H1 (cell line): ENCODE data around the gene BCAS3. TPM values are rescaled to one million over a fixed set of nuclear protein-coding genes. Genes with fewer than 3 reads are reported as not detected.

Experiments
- CTCF ChIA-PET: fragments of 300-600 bp; sonication (Branson Sonifier 250); formaldehyde crosslinking; loops from one replicate; lab custom pipeline; 2021; ENCODE audit not compliant: partially characterized antibody; lab: Charles Lee
- POLR2A ChIA-PET: fragments of 300-600 bp; sonication (Branson Sonifier 250); formaldehyde crosslinking; loops from one replicate; lab custom pipeline; 2021; ENCODE audit warnings: inconsistent platforms; ENCODE audit not compliant: partially characterized antibody; lab: Charles Lee
- DNase-seq, 2 experiments: peaks; one replicate each; pipeline versions ENCODE4 v3.0.0 to v3.0.0-alpha.2; 2010 to 2022; ENCODE audit warnings: low spot score in 2 of 2, low read depth in 1 of 2, mixed read lengths in 1 of 2
- FAIRE-seq: peaks from 2 replicates; lab custom pipeline; 2011; peaks lifted over from hg19 to GRCh38; lab: Jason Lieb, UNC
- H2AFZ ChIP-seq: 2 replicates; pipeline ENCODE4 v1.8.1; 2012; ENCODE audit warnings: low read length, inconsistent platforms
- H2AK5ac ChIP-seq: 2 replicates; pipeline ENCODE4 v1.6.1; 2013; ENCODE audit warnings: low read depth, low read length
- H2BK120ac ChIP-seq: replicated peaks from 2 replicates; pipeline ENCODE3; 2013; ENCODE audit warnings: low read depth, low read length, inconsistent platforms
- H2BK12ac ChIP-seq: 2 replicates; pipeline ENCODE4 v1.6.1; 2013; ENCODE audit warnings: low read depth, low read length
- H2BK15ac ChIP-seq: 2 replicates; pipeline ENCODE4 v1.6.1; 2013; ENCODE audit warnings: low read length
- H2BK20ac ChIP-seq: 2 replicates; pipeline ENCODE4 v1.6.1; 2013; ENCODE audit warnings: low read length
- H2BK5ac ChIP-seq: 2 replicates; pipeline ENCODE4 v1.6.1; 2013; ENCODE audit warnings: low read depth, low read length
- H3K14ac ChIP-seq: 2 replicates; pipeline ENCODE4 v1.6.1; 2013; ENCODE audit warnings: inconsistent platforms; ENCODE audit not compliant: insufficient read length
- H3K18ac ChIP-seq: 2 replicates; pipeline ENCODE4 v1.6.1; 2013; ENCODE audit warnings: low read length; ENCODE audit errors: extremely low read depth
- H3K23ac ChIP-seq: 2 replicates; pipeline ENCODE4 v1.6.1; 2013; ENCODE audit warnings: inconsistent platforms; ENCODE audit not compliant: insufficient read length
- H3K23me2 ChIP-seq: 2 replicates; pipeline ENCODE4 v1.6.1; 2013; ENCODE audit warnings: low read depth, low read length
- H3K27ac ChIP-seq: 2 replicates; pipeline ENCODE4 v1.6.1; 2011; ENCODE audit warnings: low read depth, low read length, inconsistent platforms
- H3K27me3 ChIP-seq, 4 experiments: replicated peaks in 1 of 4; 1 replicate in 1 of 4; 2 replicates in 3 of 4; pipeline versions ENCODE4 v1.6.1 to v1.8.1; 2011 to 2013; ENCODE audit warnings: low read length in 3 of 4, mild to moderate bottlenecking in 3 of 4, inconsistent platforms in 2 of 4, mixed read lengths in 2 of 4, moderate library complexity in 1 of 4; ENCODE audit not compliant: control insufficient read depth in 3 of 4, insufficient read depth in 3 of 4; ENCODE audit errors: extremely low read depth in 1 of 4
- H3K36me3 ChIP-seq, 4 experiments: 2 replicates each; pipeline versions ENCODE4 v1.6.1 to v1.8.1; 2011 to 2013; ENCODE audit warnings: mild to moderate bottlenecking in 4 of 4, low read length in 3 of 4, moderate library complexity in 2 of 4, control low read depth in 1 of 4, inconsistent platforms in 1 of 4; ENCODE audit not compliant: insufficient read depth in 4 of 4, control insufficient read depth in 2 of 4
- H3K4ac ChIP-seq: replicated peaks from 2 replicates; pipeline ENCODE3; 2013; ENCODE audit warnings: low read length, low read depth, mixed read lengths, inconsistent platforms; ENCODE audit not compliant: insufficient read length
- H3K4me1 ChIP-seq, 4 experiments: replicated peaks in 1 of 4; 1 replicate in 1 of 4; 2 replicates in 3 of 4; pipeline versions ENCODE4 v1.6.1 to v1.8.1; 2011 to 2013; ENCODE audit warnings: low read length in 3 of 4, inconsistent platforms in 2 of 4, mixed read lengths in 1 of 4; ENCODE audit not compliant: insufficient read depth in 4 of 4, control insufficient read depth in 3 of 4
- H3K4me2 ChIP-seq, 2 experiments: 2 replicates each; pipeline versions ENCODE4 v1.6.1 to v1.8.1; 2011 to 2013; ENCODE audit warnings: low read depth in 2 of 2, low read length in 2 of 2, control low read depth in 1 of 2, inconsistent platforms in 1 of 2, mild to moderate bottlenecking in 1 of 2; ENCODE audit not compliant: insufficient read depth in 1 of 2
- H3K4me3 ChIP-seq, 4 experiments: fragments of 200-600, 300-600 bp in 1 of 4; sonication (generic), shearing (Covaris generic), sonication (Bioruptor Twin) in 1 of 4; 2 replicates each; pipeline versions ENCODE4 v1.5.1 to v1.8.1; 2011 to 2016; ENCODE audit warnings: low read length in 4 of 4, low read depth in 3 of 4, control low read depth in 2 of 4, inconsistent platforms in 2 of 4, mild to moderate bottlenecking in 2 of 4, mixed read lengths in 1 of 4, moderate library complexity in 1 of 4; ENCODE audit not compliant: insufficient read depth in 2 of 4; ENCODE audit errors: extremely low read depth in 1 of 4
- H3K56ac ChIP-seq: replicated peaks from 2 replicates; pipeline ENCODE3; 2013; ENCODE audit warnings: low read depth, mild to moderate bottlenecking, mixed read lengths, low read length, inconsistent platforms; ENCODE audit not compliant: insufficient read length
- H3K79me1 ChIP-seq: 2 replicates; pipeline ENCODE4 v1.6.1; 2013; ENCODE audit warnings: low read depth, low read length, control low read depth
- H3K79me2 ChIP-seq, 2 experiments: 2 replicates each; pipeline versions ENCODE4 v1.6.1 to v1.8.1; 2012 to 2013; ENCODE audit warnings: low read length in 2 of 2, mild to moderate bottlenecking in 2 of 2, inconsistent platforms in 1 of 2; ENCODE audit not compliant: insufficient read depth in 2 of 2, control insufficient read depth in 1 of 2
- H3K9ac ChIP-seq, 4 experiments: replicated peaks in 1 of 4; 1 replicate in 1 of 4; 2 replicates in 3 of 4; pipeline versions ENCODE4 v1.6.1 to v1.8.1; 2011 to 2013; ENCODE audit warnings: low read depth in 3 of 4, low read length in 3 of 4, control low read depth in 2 of 4, mild to moderate bottlenecking in 2 of 4, moderate library complexity in 2 of 4, inconsistent platforms in 1 of 4; ENCODE audit errors: extremely low read depth in 1 of 4
- H3K9me3 ChIP-seq, 2 experiments: 2 replicates each; pipeline versions ENCODE4 v1.6.1 to v1.8.1; 2012 to 2013; ENCODE audit warnings: mild to moderate bottlenecking in 2 of 2, moderate library complexity in 2 of 2, control low read depth in 1 of 2, inconsistent platforms in 1 of 2, low read depth in 1 of 2, low read length in 1 of 2, mixed read lengths in 1 of 2; ENCODE audit not compliant: insufficient read depth in 2 of 2
- H4K20me1 ChIP-seq, 2 experiments: replicated peaks in 1 of 2; 2 replicates each; pipeline versions ENCODE3 to v1.8.1; 2011 to 2013; ENCODE audit warnings: inconsistent platforms in 2 of 2, low read length in 2 of 2, mild to moderate bottlenecking in 1 of 2; ENCODE audit not compliant: insufficient read depth in 2 of 2, control insufficient read depth in 1 of 2
- H4K5ac ChIP-seq: 2 replicates; pipeline ENCODE4 v1.6.1; 2013; ENCODE audit warnings: low read length, low read depth, mixed read lengths, inconsistent platforms; ENCODE audit not compliant: insufficient read length
- H4K8ac ChIP-seq: 2 replicates; pipeline ENCODE4 v1.8.0; 2013; ENCODE audit warnings: mild to moderate bottlenecking, moderate library complexity, low read length, inconsistent platforms; ENCODE audit not compliant: insufficient read depth; ENCODE audit errors: extremely low read depth
- H4K91ac ChIP-seq: replicated peaks from 2 replicates; pipeline ENCODE3; 2013; ENCODE audit warnings: low read length, mixed read lengths, inconsistent platforms; ENCODE audit not compliant: insufficient read length
- BRCA1 ChIP-seq: IDR thresholded peaks from 2 replicates; pipeline ENCODE4 v1.6.1; 2012; ENCODE audit warnings: low read depth, low read length, improper control_type of control experiment
- CEBPB ChIP-seq: IDR thresholded peaks from 2 replicates; pipeline ENCODE4 v1.6.1; 2012; ENCODE audit warnings: low read depth, low read length
- CREB1 ChIP-seq: IDR thresholded peaks from 2 replicates; pipeline ENCODE4 v1.6.1; 2012; ENCODE audit warnings: inconsistent platforms
- GTF2F1 ChIP-seq: IDR thresholded peaks from 2 replicates; pipeline ENCODE4 v1.6.1; 2012; ENCODE audit warnings: low read depth, low read length, improper control_type of control experiment, borderline replicate concordance
- NANOG ChIP-seq: IDR thresholded peaks from 2 replicates; pipeline ENCODE4 v1.6.1; 2011; ENCODE audit warnings: low read length, low read depth, mild to moderate bottlenecking, inconsistent platforms; ENCODE audit not compliant: insufficient read depth, poor library complexity, severe bottlenecking
- PHF8 ChIP-seq: fragments of 200-600 bp; sonication (generic); conservative IDR thresholded peaks from 2 replicates; pipeline ENCODE4 v1.7.1; 2012; ENCODE audit warnings: low read depth, mild to moderate bottlenecking, inconsistent platforms, low read length, moderate library complexity
- POU5F1 ChIP-seq: IDR thresholded peaks from 2 replicates; pipeline ENCODE4 v1.6.1; 2011; ENCODE audit warnings: low read depth, mild to moderate bottlenecking, low read length, moderate library complexity
- RFX5 ChIP-seq: IDR thresholded peaks from 2 replicates; pipeline ENCODE4 v1.6.1; 2011; ENCODE audit warnings: low read depth, low read length, improper control_type of control experiment, borderline replicate concordance
- RXRA ChIP-seq: IDR thresholded peaks from 2 replicates; pipeline ENCODE4 v1.6.1; 2011; ENCODE audit warnings: low read depth, mild to moderate bottlenecking, low read length, moderate library complexity; ENCODE audit not compliant: insufficient read depth
- SAP30 ChIP-seq: fragments of 300-600 bp; sonication (generic); IDR thresholded peaks from 2 replicates; pipeline ENCODE4 v1.7.1; 2012; ENCODE audit warnings: low read length, moderate library complexity, mild to moderate bottlenecking, inconsistent platforms; ENCODE audit not compliant: insufficient read depth, insufficient replicate concordance
- SIN3A ChIP-seq, 2 experiments: IDR thresholded peaks in 1 of 2; conservative IDR thresholded peaks in 1 of 2; 2 replicates each; pipeline ENCODE4 v1.6.1; 2011 to 2012; ENCODE audit warnings: low read length in 2 of 2, improper control_type of control experiment in 1 of 2, low read depth in 1 of 2, mild to moderate bottlenecking in 1 of 2
- SP1 ChIP-seq: IDR thresholded peaks from 2 replicates; pipeline ENCODE4 v1.6.1; 2011; ENCODE audit warnings: low read depth, low read length
- WGBS, 2 experiments: shearing (Covaris generic) in 1 of 2; methylation state at CpG; one replicate each; pipeline versions ENCODE4 v1.1.6 to v1.1.7; 2013 to 2015; ENCODE audit warnings: low lambda C conversion rate in 2 of 2, mixed read lengths in 2 of 2, inconsistent platforms in 1 of 2, low coverage in 1 of 2, missing lambda C conversion rate in 1 of 2; ENCODE audit not compliant: insufficient replicate concordance in 2 of 2, insufficient coverage in 1 of 2, insufficient read length in 1 of 2; ENCODE audit errors: extremely low coverage in 1 of 2, missing lambda C conversion rate in 1 of 2; 5-methylcytosine and 5-hydroxymethylcytosine counted together
- polyA plus RNA-seq, 7 experiments: library from polyadenylated mRNA; depleted of rRNA in 3 of 7; stranded (reverse) in 5 of 7; unstranded in 2 of 7; fragments of >200 nt in 5 of 7; fragments of 200-250 nt in 2 of 7; gene quantifications; 1 replicate in 5 of 7; 2 replicates in 1 of 7; 4 replicates in 1 of 7; pipeline versions ENCODE4 v1.2.1 to v1.2.3, GENCODE V29; 2011 to 2013; ENCODE audit warnings: missing spikeins in 2 of 7, mixed read lengths in 2 of 7
- total RNA-seq: library from RNA; stranded (reverse); fragmentation: NEBNext Ultra II Directional; extraction: Animal tissue kit (Norgen Biotek cat#: 25700); gene quantifications from 2 replicates; pipeline ENCODE4 v1.2.1, GENCODE V29; 2021
- TF ChIP-seq, protein P1 (sequence below): IDR thresholded peaks from 2 replicates; pipeline ENCODE4 v1.6.1; 2011; ENCODE audit warnings: low read length, improper control_type of control experiment

BCAS3 gene
- total and polyA plus RNA-seq, 2 of the 8 experiments (the other 6 are each of a cell fraction or from before 2014, with no cell fraction given): 9.9 to 13.3 TPM

DNA sequence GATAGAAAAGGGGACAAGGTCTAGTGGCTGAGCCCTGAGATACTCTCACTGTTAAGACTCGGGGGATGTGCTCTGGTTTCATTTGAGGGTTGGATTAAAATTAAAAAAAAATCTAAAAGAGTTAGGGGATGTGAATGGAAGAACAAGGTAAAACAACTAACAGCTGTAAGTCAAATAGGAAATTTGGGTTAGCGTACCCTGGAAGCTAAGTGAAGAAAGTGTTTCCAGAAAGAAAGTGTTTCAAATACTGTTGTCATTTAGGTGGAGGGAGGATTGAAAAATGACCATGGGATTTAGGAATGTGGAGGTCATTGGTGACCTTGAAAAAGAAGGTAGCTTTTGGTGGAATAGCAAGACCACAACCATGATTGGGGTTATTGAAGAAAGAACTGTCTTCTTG is 40.0 kb upstream of the BCAS3 start:
- no peak overlapping the region for H4K5ac ChIP-seq
- H3K4ac ChIP-seq: no peak overlapping the region
- no peak overlapping the region for H4K91ac ChIP-seq
- ChIA-PET CTCF (interaction anchor here (0.6 to 2.9 kb wide), 20 partner anchors 9 to 495 kb away, joined by 3 to 8 read pairs (median 4); no protein-coding TSS in a partner anchor), POLR2A (interaction anchor here (1.1 kb wide), 1 partner anchor 38 kb away, joined by 3 read pairs; the partner anchor contains the start of gene PPM1D)
- H3K36me3 ChIP-seq: peaks cover 0 to 8% (median 6%) of the 10 kb centered on the region in 4 experiments; a peak in 7 of 8 replicates
- H3K27ac ChIP-seq: no peak overlapping the region
- H4K20me1 ChIP-seq: peaks cover 0 to 5% of the 10 kb centered on the region in 2 experiments
- H3K23me2 ChIP-seq: no peaks in the 10 kb centered on the region
- FAIRE-seq (no peak), DNase-seq (no peak)
- H3K23ac ChIP-seq: no peak overlapping the region
- TF ChIP-seq CEBPB: no peak
- no peak for TF ChIP-seq GTF2F1
- TF ChIP-seq, protein P1, sequence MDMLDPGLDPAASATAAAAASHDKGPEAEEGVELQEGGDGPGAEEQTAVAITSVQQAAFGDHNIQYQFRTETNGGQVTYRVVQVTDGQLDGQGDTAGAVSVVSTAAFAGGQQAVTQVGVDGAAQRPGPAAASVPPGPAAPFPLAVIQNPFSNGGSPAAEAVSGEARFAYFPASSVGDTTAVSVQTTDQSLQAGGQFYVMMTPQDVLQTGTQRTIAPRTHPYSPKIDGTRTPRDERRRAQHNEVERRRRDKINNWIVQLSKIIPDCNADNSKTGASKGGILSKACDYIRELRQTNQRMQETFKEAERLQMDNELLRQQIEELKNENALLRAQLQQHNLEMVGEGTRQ: no peak
- TF ChIP-seq RXRA: no peak
- TF ChIP-seq SIN3A (conservative IDR thresholded peaks at IDR 0.05 in 1 of 2, IDR thresholded peaks at IDR 0.05 in 1 of 2; ENCODE audit: low read depth in 1 of 2, low read length in 2 of 2): no peak
- no peak for TF ChIP-seq PHF8
- TF ChIP-seq SAP30: no peak
- no peak for TF ChIP-seq CREB1
- TF ChIP-seq SP1: no peak
- no peak for TF ChIP-seq NANOG
- TF ChIP-seq BRCA1: no peak
- TF ChIP-seq POU5F1: no peak
- no peak for TF ChIP-seq RFX5
- WGBS, 2 experiments: 85% methylated on average over 2 of the region's 2 CpGs; no CpG with 5 or more reads in 1 of the 2 experiments
- H2AK5ac ChIP-seq: no peak overlapping the region
- H3K4me1 ChIP-seq: no peaks in the 10 kb centered on the region
- H3K4me2 ChIP-seq: no peak overlapping the region
- H3K9ac ChIP-seq: no peak overlapping the region
- no peak overlapping the region for H3K18ac ChIP-seq
- no peak overlapping the region for H2BK12ac ChIP-seq
- no peaks in the 10 kb centered on the region for H3K79me2 ChIP-seq
- H2BK20ac ChIP-seq: no peak overlapping the region
- H3K4me3 ChIP-seq: no peak overlapping the region
- no peaks in the 10 kb centered on the region for H3K79me1 ChIP-seq
- H2AFZ ChIP-seq: no peak overlapping the region
- H3K14ac ChIP-seq: no peak overlapping the region
- H2BK5ac ChIP-seq: no peak overlapping the region
- H2BK120ac ChIP-seq: no peak overlapping the region
- no peak overlapping the region for H2BK15ac ChIP-seq
- H4K8ac ChIP-seq: no peak overlapping the region
- no peaks in the 10 kb centered on the region for H3K9me3 ChIP-seq
- no peaks in the 10 kb centered on the region for H3K27me3 ChIP-seq
- no peak overlapping the region for H3K56ac ChIP-seq
